Measurements from ENCODE around the gene VASH2. TPM values are rescaled to one million over a fixed set of nuclear protein-coding genes. Genes with fewer than 3 reads are reported as not detected.

Gene VASH2
- total RNA-seq, 1 donor from 2014 or later, result 0.07 TPM

DNA sequence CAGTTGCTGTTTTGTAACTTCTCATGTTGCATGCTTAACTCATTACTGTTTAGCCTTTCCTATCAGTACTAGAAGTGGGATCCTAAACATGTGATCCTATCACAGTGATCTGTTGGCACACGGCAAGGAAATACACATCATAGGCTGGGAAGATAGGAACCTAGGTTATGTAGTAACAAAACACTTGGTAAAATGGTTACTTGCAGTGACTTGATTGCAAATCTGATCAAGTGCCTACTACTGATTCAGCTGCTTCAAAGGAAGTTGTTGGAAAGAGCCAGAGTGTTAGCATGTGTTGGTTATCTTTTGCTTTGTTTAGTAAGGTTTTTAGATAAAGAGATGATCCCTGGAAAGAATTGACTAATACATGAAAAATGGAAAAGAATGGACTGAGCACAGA is 8.9 kb upstream of the VASH2 start:
- DNase-seq (no peak), ATAC-seq (ENCODE audit: low read depth) (no peak)
- intact Hi-C loops (cut with micrococcal nuclease), result no loop called here
- Mint-ChIP-seq H3K4me1 (peaks cover 32% of the 10 kb centered on the region), H3K27ac (no peak overlapping the region), H3K36me3 (ENCODE audit: low read depth) (no peaks in the 10 kb centered on the region), H3K4me3 (no peak overlapping the region), H3K9me3 (peaks cover 6% of the 10 kb centered on the region), H3K27me3 (no peaks in the 10 kb centered on the region)
- POLR2A ChIA-PET, result no interaction called here
- CTCF ChIA-PET, result interaction anchor here (0.7 to 1.0 kb wide), 2 partner anchors 25 to 54 kb away, joined by 3 read pairs; no protein-coding TSS in a partner anchor
- TF ChIP-seq, protein P1, sequence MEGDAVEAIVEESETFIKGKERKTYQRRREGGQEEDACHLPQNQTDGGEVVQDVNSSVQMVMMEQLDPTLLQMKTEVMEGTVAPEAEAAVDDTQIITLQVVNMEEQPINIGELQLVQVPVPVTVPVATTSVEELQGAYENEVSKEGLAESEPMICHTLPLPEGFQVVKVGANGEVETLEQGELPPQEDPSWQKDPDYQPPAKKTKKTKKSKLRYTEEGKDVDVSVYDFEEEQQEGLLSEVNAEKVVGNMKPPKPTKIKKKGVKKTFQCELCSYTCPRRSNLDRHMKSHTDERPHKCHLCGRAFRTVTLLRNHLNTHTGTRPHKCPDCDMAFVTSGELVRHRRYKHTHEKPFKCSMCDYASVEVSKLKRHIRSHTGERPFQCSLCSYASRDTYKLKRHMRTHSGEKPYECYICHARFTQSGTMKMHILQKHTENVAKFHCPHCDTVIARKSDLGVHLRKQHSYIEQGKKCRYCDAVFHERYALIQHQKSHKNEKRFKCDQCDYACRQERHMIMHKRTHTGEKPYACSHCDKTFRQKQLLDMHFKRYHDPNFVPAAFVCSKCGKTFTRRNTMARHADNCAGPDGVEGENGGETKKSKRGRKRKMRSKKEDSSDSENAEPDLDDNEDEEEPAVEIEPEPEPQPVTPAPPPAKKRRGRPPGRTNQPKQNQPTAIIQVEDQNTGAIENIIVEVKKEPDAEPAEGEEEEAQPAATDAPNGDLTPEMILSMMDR (IDR thresholded peaks at IDR 0.05), result no peak

DNA sequence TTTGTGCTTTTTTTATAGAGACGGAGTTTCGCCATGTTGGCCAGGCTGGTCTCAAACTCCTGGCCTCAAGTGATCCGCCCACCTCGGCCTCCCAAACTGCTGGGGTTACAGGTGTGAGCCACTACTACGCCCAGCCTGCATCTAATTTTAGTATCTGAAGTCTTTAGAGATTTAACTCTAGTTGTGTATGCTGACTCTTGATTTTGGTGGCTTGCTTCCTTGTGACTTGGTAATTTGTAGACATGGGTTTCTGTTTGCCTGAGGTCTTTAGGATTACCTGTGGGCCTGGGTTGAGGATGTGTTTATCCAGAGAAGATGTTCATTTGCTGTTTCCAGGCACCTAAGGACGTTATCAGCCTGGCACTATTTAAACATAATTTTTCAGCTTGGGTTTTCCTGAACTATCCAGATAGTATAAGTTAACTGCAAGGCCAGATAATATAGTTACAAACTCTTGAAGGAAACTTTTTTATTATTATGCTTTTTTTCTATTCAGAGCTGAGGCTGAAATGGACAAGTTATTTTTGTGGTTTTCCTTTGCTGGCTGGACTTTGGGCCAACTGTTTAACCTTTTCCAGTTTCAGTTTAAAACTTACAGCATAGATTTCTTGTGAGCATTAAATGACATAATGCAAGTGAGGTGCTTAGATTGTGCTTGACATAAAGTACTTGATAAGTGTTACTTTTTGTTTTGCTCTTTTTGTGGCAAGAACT is 7.5 kb upstream of the VASH2 start:
- intact Hi-C loops (cut with micrococcal nuclease), result no loop called here
- DNase-seq, result no peak
- H3K36me3 Mint-ChIP-seq (ENCODE audit: low read depth), result no peaks in the 10 kb centered on the region
- H3K4me1 Mint-ChIP-seq, result peaks cover 37% of the 10 kb centered on the region
- H3K4me3 Mint-ChIP-seq, result no peak overlapping the region
- TF ChIP-seq, protein P1 (IDR thresholded peaks at IDR 0.05), result no peak
- ATAC-seq (ENCODE audit: low read depth), result no peak
- H3K27ac Mint-ChIP-seq, result no peak overlapping the region
- POLR2A ChIA-PET, result no interaction called here
- CTCF ChIA-PET, result no interaction called here
- H3K27me3 Mint-ChIP-seq, result no peaks in the 10 kb centered on the region
- H3K9me3 Mint-ChIP-seq, result peaks cover 6% of the 10 kb centered on the region

DNA sequence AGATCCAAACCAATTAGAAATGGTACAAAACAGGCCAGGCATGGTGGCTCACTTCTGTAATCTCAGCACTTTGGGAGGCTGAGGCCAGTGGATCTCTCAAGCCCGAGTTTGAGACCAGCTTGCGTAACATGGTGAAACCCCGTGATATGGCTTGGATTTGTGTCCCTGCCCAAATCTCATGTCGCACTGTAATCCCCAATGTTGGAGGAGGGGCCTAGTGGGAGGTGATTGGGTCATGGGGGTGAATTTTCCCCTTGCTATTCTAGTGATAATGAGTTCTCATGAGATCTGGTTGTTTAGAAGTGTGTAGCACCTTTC is 7.0 kb upstream of the VASH2 start:
- Mint-ChIP-seq H3K27me3 (no peaks in the 10 kb centered on the region), H3K27ac (no peak overlapping the region), H3K4me1 (peaks cover 37% of the 10 kb centered on the region), H3K36me3 (ENCODE audit: low read depth) (no peaks in the 10 kb centered on the region), H3K9me3 (peaks cover 6% of the 10 kb centered on the region), H3K4me3 (no peak overlapping the region)
- ATAC-seq (ENCODE audit: low read depth) (no peak), DNase-seq (no peak)
- intact Hi-C loops (cut with micrococcal nuclease), result no loop called here
- POLR2A ChIA-PET, result no interaction called here
- TF ChIP-seq, protein P1 (IDR thresholded peaks at IDR 0.05), result no peak
- CTCF ChIA-PET, result no interaction called here

DNA sequence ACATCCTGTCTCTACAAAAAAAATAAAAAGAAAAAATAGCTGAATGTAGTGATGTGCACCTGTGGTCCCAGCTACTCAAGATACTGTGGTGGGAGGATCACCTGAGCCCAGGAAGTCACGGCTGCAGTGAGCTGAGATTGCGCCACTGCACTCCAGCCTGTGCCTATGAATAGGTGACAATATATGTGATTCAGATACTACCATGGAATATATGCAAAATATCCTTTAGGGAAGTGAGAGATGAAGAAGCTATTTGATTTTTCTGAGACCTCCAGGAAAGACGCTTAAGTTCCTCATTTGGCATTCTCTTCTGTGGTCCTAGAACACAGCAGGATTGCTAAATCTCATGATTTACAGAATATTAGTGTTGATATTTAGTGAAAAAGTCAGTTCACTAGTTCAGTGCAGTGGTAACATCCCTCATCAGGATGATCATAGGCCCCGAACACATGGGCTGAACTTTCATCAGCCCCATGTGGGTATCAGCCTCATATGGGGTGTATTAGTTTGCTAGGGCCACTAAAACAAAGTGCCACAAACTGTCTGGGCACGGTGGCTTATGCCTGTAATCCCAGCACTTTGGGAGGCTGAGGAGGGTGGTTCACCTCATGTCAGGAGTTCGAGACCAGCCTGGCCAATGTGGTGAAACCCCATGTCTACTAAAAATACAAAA is 6.0 kb upstream of the VASH2 start:
- no peaks in the 10 kb centered on the region for H3K27me3 Mint-ChIP-seq
- no peak overlapping the region for H3K4me3 Mint-ChIP-seq
- H3K9me3 Mint-ChIP-seq, result peaks cover 7% of the 10 kb centered on the region
- peaks cover 37% of the 10 kb centered on the region for H3K4me1 Mint-ChIP-seq
- H3K36me3 Mint-ChIP-seq (ENCODE audit: low read depth), result no peaks in the 10 kb centered on the region
- H3K27ac Mint-ChIP-seq, result peak overlapping the region; percentile 42
- intact Hi-C loops (cut with micrococcal nuclease), result no loop called here
- TF ChIP-seq, protein P1 (IDR thresholded peaks at IDR 0.05), result no peak
- ATAC-seq (ENCODE audit: low read depth) (peak; percentile 85), DNase-seq (no peak)
- CTCF ChIA-PET, result no interaction called here
- POLR2A ChIA-PET, result interaction anchor here (0.6 kb wide), 1 partner anchor 1004 kb away, joined by 3 read pairs; no protein-coding TSS in a partner anchor

DNA sequence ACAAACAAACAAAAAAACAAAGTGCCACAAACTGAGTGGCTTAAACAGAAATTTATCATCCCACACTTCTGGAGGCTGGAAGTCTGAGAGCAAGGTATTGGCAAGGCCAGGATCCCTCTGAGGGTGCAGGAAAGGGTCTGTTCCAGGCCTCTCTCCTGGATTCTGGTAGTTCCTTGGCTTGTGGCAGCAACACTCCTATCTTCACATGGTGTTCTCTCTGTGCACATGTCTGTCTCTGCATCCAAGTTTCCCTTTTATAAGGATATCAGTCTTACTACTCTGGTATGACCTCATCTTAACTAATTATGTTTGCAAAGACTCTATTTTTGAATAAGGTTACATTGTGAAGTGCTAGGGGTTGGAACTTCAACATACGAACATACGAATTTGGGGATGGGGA is 5.3 kb upstream of the VASH2 start:
- H3K27ac Mint-ChIP-seq, result peak overlapping the region; percentile 18

More for the DNA sequence above, 5.3 kb upstream of the VASH2 start:
- TF ChIP-seq, protein P1 (IDR thresholded peaks at IDR 0.05), result no peak
- no peak for ATAC-seq (ENCODE audit: low read depth)
- Mint-ChIP-seq H3K4me3 (no peak overlapping the region), H3K27me3 (peaks cover under 1% of the 10 kb centered on the region), H3K4me1 (peaks cover 41% of the 10 kb centered on the region), H3K36me3 (ENCODE audit: low read depth) (no peaks in the 10 kb centered on the region), H3K9me3 (peaks cover 5% of the 10 kb centered on the region)
- no peak for DNase-seq
- ChIA-PET CTCF (no interaction called here), POLR2A (no interaction called here)
- intact Hi-C loops (cut with micrococcal nuclease), result no loop called here
